ENCODE data around the gene GPHA2. TPM values are rescaled to one million over a fixed set of nuclear protein-coding genes. Genes with fewer than 3 reads are reported as not detected.
"Not testable (repeated sequence)": the region's sequence is repeated elsewhere in the genome, so short reads cannot be mapped to it uniquely, and the experiment has no call there.

GPHA2 gene
- 1.5 TPM in 1 of 2 replicates, not detected in the other for total RNA-seq (ENCODE audit: low replicate concordance)

DNA sequence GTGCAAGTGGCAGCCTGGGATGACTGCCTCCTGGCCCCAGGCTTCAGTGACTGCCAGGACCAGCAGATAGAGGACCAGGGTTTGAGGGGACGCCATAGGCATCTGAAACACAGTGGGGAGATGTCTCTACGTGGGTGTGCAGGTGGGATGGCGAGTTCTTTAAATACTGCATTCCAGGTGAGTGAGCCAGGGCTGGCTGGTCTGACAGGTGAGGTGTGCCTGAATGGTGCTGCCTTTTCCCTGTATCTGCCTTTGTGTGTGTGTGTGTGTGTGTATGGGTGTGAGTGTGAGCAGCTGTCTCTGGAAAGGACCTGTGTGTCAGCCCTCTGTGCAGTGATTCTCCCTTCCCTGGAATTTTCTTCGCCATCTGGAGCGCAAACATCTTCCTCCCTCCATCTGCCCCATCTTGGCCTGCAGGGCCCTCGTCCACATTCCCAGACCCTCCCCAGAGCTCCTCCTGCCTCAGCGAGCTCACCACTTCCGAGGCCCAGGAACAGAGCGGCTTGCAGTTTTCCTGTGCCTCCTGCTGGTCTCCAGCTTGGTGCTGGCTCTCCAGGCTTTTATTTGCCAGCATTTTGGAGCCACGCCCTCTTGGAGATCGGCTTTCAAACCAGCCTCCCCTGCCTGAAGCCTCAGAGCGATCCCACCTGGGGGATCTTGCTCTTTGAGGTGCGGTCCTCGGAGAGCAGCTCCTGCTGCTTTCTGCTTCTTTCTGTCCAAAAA lies at the start of gene GPHA2:
Gene GPHA2 (minus strand): TSS at position 535 of the 723 bp plus-strand sequence. CDS start 433 bp downstream, at position 102.
- Mint-ChIP-seq H3K4me3 (peak within 1 kb of the TSS; percentile 50), H3K9me3 (no peaks in the 10 kb centered on the region), H3K27ac (peak within 1 kb of the TSS; percentile 72), H3K4me1 (peaks cover 27% of the 10 kb centered on the region), H3K36me3 (peaks cover 5% of the 10 kb centered on the region), H3K27me3 (ENCODE audit: insufficient read depth, low read depth) (peaks cover 7% of the 10 kb centered on the region)
- TF ChIP-seq EZH2 (IDR thresholded peaks at IDR 0.05): no peak
- no peak for TF ChIP-seq EZH2phosphoT487 (IDR thresholded peaks at IDR 0.05)
- TF ChIP-seq, protein P1, sequence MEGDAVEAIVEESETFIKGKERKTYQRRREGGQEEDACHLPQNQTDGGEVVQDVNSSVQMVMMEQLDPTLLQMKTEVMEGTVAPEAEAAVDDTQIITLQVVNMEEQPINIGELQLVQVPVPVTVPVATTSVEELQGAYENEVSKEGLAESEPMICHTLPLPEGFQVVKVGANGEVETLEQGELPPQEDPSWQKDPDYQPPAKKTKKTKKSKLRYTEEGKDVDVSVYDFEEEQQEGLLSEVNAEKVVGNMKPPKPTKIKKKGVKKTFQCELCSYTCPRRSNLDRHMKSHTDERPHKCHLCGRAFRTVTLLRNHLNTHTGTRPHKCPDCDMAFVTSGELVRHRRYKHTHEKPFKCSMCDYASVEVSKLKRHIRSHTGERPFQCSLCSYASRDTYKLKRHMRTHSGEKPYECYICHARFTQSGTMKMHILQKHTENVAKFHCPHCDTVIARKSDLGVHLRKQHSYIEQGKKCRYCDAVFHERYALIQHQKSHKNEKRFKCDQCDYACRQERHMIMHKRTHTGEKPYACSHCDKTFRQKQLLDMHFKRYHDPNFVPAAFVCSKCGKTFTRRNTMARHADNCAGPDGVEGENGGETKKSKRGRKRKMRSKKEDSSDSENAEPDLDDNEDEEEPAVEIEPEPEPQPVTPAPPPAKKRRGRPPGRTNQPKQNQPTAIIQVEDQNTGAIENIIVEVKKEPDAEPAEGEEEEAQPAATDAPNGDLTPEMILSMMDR (IDR thresholded peaks at IDR 0.05): no peak
- no peaks in the 10 kb centered on the region for H4K20me1 ChIP-seq (ENCODE audit: low read depth)
- peak within 1 kb of the TSS; percentile 29 for H3K4me3 ChIP-seq
- no peaks in the 10 kb centered on the region for H3K9me3 ChIP-seq (ENCODE audit: low read depth)
- H3K27ac ChIP-seq: no peak within 1 kb of the TSS
- no peaks in the 10 kb centered on the region for H3K79me2 ChIP-seq (ENCODE audit: low read depth)
- H3K9ac ChIP-seq: no peak within 1 kb of the TSS
- peak within 1 kb of the TSS; percentile 50 for H2AFZ ChIP-seq (replicated peaks)
- no peaks in the 10 kb centered on the region for H3K27me3 ChIP-seq
- H3K36me3 ChIP-seq: no peaks in the 10 kb centered on the region
- peak; percentile 82 for DNase-seq (ENCODE audit: low spot score)
- H3F3A ChIP-seq (ENCODE audit: low read depth): peaks cover 13% of the 10 kb centered on the region
- H3K4me2 ChIP-seq: peak within 1 kb of the TSS; percentile 65
- peaks cover 13% of the 10 kb centered on the region for H3K4me1 ChIP-seq

DNA sequence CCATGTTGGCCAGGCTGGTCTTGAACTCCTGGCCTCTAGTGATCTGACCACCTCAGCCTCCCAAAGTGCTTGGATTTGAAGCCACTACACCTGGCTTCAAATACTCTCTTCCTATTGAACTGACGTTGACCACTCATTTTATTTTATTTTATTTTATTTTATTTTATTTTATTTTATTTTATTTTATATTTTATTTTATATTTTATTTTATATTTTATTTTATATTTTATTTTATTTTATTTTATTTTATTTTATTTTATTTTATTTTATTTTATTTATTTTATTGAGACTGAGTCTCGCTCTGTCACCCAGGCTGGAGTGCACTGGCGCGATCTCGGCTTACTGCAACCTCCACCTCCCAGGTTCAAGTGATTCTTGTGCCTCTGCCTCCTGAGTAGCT lies 47.6 kb upstream of the GPHA2 start:
- H3K9ac ChIP-seq; H3K27me3 ChIP-seq; H3K4me2 ChIP-seq; H3K27me3 Mint-ChIP-seq (ENCODE audit: insufficient read depth, low read depth); H3K9me3 ChIP-seq (ENCODE audit: low read depth); H3K36me3 Mint-ChIP-seq; H4K20me1 ChIP-seq (ENCODE audit: low read depth); H3K4me1 Mint-ChIP-seq; H3K4me3 Mint-ChIP-seq; H3K36me3 ChIP-seq; H2AFZ ChIP-seq (replicated peaks); H3K9me3 Mint-ChIP-seq; H3K27ac Mint-ChIP-seq; H3K27ac ChIP-seq; DNase-seq (ENCODE audit: low spot score); H3F3A ChIP-seq (ENCODE audit: low read depth); H3K79me2 ChIP-seq (ENCODE audit: low read depth); H3K4me3 ChIP-seq; H3K4me1 ChIP-seq: not testable (repeated sequence)

- no peak overlapping the region for H3K27ac Mint-ChIP-seq
- no peak overlapping the region for H3K4me3 Mint-ChIP-seq
- peaks cover 6% of the 10 kb centered on the region for H4K20me1 ChIP-seq (ENCODE audit: low read depth)
- H3K27me3 Mint-ChIP-seq (ENCODE audit: insufficient read depth, low read depth): peaks cover 7% of the 10 kb centered on the region
- H3K4me3 ChIP-seq: no peak overlapping the region
- H3K9me3 ChIP-seq (ENCODE audit: low read depth): no peaks in the 10 kb centered on the region
- no peak overlapping the region for H3K27ac ChIP-seq
- H2AFZ ChIP-seq (replicated peaks): no peak overlapping the region
- DNase-seq (ENCODE audit: low spot score): no peak
- TF ChIP-seq EZH2 (IDR thresholded peaks at IDR 0.05): no peak
- no peak for TF ChIP-seq EZH2phosphoT487 (IDR thresholded peaks at IDR 0.05)
- TF ChIP-seq, protein P1 (IDR thresholded peaks at IDR 0.05): no peak
- H3K36me3 ChIP-seq: no peaks in the 10 kb centered on the region
- no peaks in the 10 kb centered on the region for H3K9me3 Mint-ChIP-seq
- no peaks in the 10 kb centered on the region for H3K79me2 ChIP-seq (ENCODE audit: low read depth)
- H3K36me3 Mint-ChIP-seq: no peaks in the 10 kb centered on the region
- H3K4me1 ChIP-seq: no peaks in the 10 kb centered on the region
- H3K9ac ChIP-seq: no peak overlapping the region
- H3K27me3 ChIP-seq: peaks cover 1% of the 10 kb centered on the region
- H3K4me2 ChIP-seq: no peak overlapping the region
- no peaks in the 10 kb centered on the region for H3K4me1 Mint-ChIP-seq
- H3F3A ChIP-seq (ENCODE audit: low read depth): peaks cover 5% of the 10 kb centered on the region
Observed at GRCh38 chr11:64976651-64977050, 41.0 kb upstream of the GPHA2 start.

DNA sequence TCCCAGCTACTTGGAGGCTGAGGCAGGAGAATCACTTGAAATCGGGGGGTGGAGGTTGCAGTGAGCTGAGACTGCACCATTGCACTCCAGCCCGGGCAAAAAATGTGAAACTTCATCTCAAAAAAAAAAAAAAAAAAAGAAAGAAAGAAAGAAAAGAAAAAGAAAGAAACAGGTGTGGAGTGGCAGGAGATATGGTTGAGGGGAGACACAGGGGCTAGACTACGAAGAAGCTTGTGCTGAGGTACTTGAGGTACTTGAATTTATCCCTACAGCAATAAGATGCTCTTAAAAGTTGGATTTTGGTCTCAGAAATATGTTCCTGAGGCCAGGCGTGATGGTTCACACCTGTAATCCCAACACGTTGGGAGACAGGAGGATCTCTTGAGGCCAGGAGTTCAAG lies 38.4 kb upstream of the GPHA2 start:
- H3K79me2 ChIP-seq (ENCODE audit: low read depth): no peaks in the 10 kb centered on the region
- H3F3A ChIP-seq (ENCODE audit: low read depth): peaks cover 5% of the 10 kb centered on the region
- no peaks in the 10 kb centered on the region for H3K4me1 Mint-ChIP-seq
- H3K27me3 ChIP-seq: peaks cover 4% of the 10 kb centered on the region
- H3K27me3 Mint-ChIP-seq (ENCODE audit: insufficient read depth, low read depth): peaks cover 12% of the 10 kb centered on the region
- H3K9me3 Mint-ChIP-seq: no peaks in the 10 kb centered on the region
- no peaks in the 10 kb centered on the region for H3K36me3 ChIP-seq
- H3K27ac Mint-ChIP-seq: no peak overlapping the region
- H3K9ac ChIP-seq: no peak overlapping the region
- peaks cover 6% of the 10 kb centered on the region for H4K20me1 ChIP-seq (ENCODE audit: low read depth)
- H3K4me2 ChIP-seq: no peak overlapping the region
- H3K4me1 ChIP-seq: no peaks in the 10 kb centered on the region
- no peaks in the 10 kb centered on the region for H3K9me3 ChIP-seq (ENCODE audit: low read depth)
- H3K4me3 Mint-ChIP-seq: no peak overlapping the region
- H2AFZ ChIP-seq (replicated peaks): no peak overlapping the region
- DNase-seq (ENCODE audit: low spot score): no peak
- no peak overlapping the region for H3K27ac ChIP-seq
- no peaks in the 10 kb centered on the region for H3K36me3 Mint-ChIP-seq
- TF ChIP-seq EZH2 (IDR thresholded peaks at IDR 0.05) (no peak), EZH2phosphoT487 (IDR thresholded peaks at IDR 0.05) (no peak)
- TF ChIP-seq, protein P1 (IDR thresholded peaks at IDR 0.05): no peak
- H3K4me3 ChIP-seq: no peak overlapping the region

Measured in neural progenitor cell (in vitro differentiated cells).